NCI-H1417 (cell line): Measurements from ENCODE around the gene HOXC4.

Experiments used
- DNase-seq, 3 experiments: peaks; one replicate each; lab custom pipeline; 2025; lab: John Stamatoyannopoulos, UW

The HOXC4 gene

DNA sequence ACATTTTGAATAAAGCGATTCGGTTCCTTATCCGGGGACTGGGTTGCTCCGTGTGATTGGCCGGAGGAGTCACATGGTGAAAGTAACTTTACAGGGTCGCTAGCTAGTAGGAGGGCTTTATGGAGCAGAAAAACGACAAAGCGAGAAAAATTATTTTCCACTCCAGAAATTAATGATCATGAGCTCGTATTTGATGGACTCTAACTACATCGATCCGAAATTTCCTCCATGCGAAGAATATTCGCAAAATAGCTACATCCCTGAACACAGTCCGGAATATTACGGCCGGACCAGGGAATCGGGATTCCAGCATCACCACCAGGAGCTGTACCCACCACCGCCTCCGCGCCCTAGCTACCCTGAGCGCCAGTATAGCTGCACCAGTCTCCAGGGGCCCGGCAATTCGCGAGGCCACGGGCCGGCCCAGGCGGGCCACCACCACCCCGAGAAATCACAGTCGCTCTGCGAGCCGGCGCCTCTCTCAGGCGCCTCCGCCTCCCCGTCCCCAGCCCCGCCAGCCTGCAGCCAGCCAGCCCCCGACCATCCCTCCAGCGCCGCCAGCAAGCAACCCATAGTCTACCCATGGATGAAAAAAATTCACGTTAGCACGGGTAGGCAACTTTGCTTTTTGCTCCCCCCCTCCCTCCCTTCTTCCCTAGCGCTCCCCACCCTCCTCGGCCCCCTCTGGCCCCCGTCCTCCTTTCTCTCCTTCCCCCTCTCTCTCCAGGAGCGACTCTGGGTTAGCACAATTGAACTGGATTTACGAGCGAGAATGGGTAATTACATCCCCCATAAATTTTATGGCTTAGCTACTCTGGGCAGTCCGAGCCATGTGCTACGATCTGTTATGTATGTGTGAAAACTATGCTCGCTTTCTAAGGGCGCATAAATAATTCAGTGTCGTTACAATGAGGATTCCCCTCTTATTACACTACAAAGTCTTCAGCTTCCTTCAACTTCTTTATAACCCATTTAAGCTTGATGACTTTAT is at the start of gene HOXC4:
HOXC4 (plus strand) TSS at position 85 of the 991 bp plus-strand sequence; CDS start at position 173, 88 bp downstream.
- DNase-seq: peak in 1 of 3 experiments; percentile 75

DNA sequence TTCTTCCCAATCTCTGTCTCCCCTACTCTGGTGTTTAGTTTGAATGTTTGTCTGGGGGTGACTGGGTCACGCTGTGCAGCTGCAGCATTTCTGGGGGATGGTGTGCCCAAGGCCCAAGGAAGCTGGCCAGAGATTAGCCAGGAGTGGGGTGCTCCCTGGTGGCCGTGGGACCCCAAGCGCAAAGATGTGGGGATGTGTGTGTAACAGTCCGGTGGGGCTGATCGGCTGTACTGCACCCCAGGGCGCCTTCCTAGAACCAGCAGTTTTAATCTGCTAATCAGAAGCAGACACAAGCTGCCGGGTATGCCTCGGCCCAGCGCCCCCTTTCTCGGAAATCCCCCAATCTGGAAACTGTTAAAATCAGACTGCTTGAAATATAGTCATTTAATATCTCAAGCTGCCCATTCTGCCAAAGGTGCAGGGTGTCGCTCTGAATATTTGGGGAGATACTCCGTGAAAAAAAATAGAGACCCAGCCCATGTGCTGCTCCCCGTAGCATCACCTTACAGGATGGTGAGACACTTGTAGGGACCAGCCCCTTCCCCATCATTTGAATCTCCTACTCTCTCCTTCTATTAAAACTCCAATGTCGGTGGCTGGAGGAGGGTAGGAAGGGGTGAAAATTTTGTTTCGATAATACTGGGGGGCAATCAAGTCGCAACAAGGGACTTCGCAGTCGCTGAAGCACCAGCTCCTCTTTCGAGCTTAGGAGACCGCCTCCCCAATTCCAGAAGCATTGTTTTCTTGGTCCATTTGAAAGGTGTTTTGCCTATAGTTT is 49.4 kb upstream of the HOXC4 start:
- no peak for DNase-seq

DNA sequence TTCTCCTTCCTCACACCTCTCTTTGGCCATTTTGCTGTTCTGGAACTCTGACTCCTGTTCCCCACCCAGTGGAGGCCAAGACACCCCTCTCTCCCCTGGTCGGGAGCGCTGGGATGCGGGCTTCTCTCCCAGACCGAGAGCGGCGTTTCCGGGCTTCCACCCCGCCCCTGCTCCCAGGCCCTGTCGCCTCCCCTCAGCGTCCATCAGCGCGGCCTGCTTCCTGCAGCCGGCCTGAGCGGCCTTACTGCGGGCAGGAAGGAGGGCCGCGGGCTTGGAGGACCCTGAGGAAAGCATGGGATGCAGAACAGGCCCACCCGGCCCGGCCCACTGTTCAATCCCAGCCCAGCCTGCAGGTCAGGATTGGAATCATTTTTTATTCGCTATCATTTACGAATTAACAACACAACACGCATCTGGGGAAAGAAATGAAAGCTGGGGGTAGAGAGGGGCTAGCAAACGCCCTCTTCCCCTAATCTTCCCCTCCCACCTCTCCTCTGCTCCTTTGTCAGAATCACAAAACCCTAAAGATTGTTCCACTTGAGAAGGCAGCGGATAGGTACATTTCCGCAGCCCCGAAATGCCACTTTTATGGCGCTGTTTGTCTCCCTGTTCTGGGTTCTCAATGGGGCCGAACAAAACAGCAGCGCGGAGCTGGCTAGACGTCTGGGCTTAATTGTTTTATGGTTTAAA is 48.6 kb upstream of the HOXC4 start:
- DNase-seq: peak in 1 of 3 experiments; percentile 15

DNA sequence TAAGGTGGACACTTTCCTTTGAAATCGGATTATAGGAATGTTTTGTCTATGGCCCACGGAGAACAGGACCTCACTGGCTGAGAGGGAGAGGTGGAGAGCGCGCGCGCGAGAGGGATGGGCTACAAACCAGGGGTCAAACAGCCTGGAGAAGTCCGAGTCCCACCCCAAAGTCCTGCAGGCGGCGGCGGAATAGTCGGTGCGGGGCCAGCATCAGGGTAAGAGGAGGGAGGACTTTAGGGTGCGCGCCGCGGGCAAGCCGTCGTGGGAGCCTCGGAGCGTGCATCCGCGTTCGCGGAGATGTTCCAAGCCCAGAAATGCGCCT is 48.1 kb upstream of the HOXC4 start:
- no peak for DNase-seq

DNA sequence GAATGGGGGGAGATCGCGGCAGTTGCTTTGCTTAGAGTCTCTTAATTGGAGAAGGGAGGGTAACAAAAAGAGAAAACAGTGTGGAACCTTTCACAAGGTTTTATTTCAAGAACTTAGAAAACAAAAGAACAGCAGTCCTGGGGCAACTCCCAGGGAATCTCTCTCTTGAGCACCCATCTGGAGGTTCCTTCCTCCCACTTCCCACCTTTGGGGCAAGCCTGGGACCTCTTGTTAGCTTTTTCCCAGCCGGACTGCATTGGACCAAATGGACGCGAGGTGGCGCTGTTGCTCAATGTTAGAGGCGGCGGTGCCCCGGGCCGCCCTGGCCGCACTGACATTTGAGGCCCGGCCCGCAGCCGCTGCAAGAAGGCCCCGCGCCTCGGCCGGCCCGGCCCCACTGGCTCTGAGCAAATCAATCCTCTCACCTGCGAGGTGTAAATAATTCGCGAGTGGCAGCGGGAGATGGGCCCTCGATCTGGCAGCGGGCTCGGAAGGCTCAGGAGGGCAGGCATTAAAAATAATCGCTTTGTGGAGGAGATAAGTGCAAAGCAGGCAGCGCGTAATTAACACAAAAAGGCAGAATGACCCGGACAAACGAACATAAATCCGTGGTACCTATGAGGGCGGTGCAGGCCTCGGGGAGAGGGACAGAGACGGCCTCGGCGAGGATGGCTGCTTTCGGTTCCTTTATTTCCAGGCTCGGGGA is 47.6 kb upstream of the HOXC4 start:
- DNase-seq: peak; percentile 69 to 90 (median 85)

DNA sequence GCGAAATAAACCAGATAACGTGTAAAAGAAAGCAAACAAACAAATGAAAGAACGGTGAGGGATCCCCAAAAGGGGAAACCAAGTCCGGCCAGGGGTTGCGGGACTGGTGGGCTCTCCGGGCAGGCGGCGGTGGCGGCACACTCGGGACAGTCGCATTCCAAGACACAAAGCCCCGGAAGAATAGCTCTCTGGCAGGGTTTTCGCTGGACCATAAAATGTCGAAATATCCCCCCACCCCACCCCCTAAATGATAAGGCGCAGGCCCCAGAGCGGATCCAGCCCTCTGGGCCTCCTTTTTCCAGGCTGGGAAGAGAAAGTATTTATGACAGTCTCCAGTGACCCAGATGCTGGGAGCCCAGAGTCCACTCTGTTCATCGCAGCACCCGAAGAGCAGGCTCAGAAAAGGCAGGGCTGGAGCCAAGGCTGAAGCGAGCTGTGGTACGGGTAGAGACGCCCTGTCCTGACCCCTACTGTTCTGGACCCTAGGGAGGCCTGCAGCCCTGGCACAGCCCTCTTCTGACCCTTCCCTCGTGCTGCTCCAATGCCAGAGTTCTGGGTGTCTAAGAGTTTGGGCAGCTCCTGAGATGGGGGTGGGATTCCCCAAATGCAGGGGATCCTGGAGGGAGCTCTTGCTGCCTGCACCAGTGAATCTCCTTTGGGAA is 46.9 kb upstream of the HOXC4 start:
- no peak for DNase-seq

DNA sequence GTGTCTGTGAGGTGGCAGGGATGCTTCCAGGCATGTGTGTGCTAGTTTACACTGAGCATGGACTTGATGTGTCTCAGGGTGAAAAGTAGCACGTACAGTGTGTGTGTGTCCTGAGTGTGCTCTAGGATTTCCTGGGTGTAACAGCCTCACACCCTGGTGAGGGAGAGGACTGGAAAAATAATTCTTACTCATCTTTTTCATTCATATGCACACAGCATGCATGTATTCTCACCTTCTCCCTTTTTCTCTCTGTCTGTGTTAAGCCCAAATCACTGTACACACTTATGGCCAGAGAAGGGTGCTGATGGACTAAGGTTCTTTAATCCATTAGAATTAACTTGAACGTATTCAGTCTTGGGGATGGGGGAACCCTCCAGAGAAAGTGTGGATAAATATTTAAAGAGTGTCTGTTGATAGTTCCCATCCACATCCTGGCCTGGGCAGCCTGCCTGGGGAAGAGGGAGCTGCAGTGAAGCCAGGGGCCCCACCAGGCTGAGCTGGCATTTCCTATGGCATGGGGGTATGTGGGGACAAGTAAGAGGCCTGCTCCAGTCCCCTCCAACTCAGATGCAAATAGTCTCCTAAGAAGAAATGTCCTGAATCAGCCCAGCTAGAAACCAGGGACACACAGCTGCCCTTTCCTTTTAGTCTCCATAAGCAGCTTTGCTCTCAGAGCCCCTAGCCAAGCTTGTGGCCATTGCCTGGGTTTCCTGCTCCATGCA is 45.9 kb upstream of the HOXC4 start:
- no peak for DNase-seq

DNA sequence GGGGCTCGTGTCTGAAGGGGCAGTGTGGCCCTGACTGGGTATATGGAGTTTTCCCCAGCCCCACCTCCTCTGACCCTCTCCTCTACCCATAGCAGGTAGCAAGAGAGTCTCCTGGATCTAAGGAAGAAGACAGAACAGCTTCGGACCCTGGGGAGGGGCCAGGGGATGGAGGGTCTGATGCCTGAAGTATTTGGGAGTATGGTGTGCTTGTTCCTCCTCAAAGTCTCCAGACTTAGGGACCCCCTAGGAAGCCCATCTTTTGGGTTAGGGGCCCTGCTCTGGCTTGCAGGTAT is 45.4 kb upstream of the HOXC4 start:
- DNase-seq: no peak

DNA sequence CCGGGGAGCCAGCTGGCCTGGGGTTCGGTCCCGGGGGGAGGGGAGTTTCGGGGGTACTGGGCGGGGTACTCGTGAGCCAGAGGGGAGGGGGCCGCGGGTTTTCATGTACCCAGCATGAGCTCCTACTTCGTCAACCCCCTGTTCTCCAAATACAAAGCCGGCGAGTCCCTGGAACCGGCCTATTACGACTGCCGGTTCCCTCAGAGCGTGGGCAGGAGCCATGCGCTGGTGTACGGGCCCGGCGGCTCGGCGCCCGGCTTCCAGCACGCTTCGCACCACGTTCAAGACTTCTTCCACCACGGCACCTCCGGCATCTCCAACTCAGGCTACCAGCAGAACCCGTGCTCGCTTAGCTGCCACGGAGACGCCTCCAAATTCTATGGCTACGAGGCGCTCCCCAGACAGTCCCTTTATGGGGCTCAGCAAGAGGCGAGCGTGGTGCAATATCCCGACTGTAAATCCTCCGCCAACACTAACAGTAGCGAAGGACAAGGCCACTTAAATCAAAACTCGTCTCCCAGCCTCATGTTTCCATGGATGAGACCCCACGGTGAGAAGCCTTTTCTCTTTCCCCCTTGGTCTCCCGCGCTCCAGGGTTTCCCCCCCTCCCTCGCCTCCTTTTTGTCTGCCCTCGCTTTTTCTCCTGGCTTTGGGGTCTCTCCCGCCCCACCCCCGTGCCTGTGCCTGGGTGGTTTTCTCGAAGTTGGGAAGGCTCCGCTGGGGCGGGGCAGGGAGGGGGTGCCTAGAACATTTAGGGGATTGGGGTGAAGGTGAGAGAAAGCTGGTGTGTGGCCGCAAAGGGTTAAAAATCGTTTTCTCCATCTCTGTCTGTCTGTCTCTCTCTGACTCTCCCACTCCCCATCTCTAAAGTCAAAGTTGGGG is 44.2 kb upstream of the HOXC4 start:
- DNase-seq: no peak

DNA sequence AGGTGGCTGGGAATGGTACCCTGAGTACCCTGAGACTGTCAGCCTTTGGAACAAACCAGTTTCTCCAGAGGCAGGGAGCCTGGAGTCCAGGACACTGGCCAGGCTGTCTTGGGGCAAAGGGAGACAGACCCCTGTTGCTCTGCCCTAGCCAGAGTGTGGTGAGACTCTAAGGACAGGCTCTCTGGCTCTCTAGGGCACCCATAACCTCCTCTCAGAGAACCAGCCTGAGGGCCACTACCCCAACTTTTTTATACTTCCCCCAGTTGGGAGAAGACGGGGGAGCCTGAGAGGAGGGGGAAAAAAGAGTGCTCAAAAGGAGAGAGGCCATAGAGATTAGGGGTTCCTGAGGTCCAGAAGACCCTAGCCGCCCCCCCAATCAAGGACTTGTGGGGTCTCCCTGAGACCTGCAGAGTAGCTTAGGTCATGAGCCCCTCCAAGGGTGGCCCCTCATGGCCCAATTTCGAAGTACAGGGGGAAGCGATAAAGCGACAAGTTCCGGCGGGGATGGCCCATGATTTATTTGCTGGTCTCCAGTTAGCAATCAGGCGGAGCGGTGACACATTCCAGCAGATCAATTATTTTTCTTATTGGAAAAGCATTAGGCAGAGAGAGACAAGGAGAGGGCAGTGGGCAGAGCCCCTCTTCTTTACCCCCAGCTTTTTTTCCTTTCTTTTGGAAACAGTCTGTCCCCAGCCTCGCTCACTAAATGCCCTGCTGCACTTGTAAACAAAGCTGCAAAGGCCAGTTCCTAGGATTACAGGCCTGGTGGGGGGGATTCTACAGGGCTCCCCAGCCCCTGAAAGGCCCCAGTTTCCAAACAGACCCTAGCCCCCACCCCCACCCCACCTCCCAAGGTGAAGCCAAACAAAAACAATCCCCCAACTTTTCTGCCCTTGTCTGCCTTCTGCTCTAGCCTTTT is 43.3 kb upstream of the HOXC4 start:
- no peak for DNase-seq

DNA sequence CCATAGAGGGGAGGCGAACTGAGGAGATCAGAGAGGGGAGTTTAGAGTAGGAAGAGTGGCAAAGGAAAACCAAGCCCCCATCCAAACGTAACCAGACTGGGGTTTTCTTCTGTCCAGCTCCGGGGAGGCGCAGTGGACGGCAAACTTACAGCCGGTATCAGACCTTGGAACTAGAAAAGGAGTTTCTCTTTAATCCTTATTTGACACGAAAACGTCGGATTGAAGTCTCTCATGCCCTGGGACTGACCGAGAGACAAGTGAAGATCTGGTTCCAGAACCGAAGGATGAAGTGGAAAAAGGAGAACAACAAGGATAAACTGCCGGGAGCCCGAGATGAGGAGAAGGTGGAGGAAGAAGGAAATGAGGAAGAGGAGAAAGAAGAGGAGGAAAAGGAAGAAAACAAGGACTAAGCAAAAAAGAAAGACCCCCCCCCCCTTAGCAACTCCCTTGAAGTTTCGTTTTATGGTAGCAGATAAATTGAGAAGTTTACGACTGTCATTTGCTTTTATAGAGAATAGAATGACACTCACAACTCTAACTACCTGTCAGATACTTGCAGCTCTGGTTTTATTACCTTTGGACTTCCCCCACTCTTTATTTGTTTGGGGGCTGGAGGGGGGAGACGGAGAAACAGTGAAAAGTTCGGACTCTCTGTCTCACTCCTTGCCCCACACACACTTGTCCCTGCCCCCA is 42.5 kb upstream of the HOXC4 start:
- no peak for DNase-seq

DNA sequence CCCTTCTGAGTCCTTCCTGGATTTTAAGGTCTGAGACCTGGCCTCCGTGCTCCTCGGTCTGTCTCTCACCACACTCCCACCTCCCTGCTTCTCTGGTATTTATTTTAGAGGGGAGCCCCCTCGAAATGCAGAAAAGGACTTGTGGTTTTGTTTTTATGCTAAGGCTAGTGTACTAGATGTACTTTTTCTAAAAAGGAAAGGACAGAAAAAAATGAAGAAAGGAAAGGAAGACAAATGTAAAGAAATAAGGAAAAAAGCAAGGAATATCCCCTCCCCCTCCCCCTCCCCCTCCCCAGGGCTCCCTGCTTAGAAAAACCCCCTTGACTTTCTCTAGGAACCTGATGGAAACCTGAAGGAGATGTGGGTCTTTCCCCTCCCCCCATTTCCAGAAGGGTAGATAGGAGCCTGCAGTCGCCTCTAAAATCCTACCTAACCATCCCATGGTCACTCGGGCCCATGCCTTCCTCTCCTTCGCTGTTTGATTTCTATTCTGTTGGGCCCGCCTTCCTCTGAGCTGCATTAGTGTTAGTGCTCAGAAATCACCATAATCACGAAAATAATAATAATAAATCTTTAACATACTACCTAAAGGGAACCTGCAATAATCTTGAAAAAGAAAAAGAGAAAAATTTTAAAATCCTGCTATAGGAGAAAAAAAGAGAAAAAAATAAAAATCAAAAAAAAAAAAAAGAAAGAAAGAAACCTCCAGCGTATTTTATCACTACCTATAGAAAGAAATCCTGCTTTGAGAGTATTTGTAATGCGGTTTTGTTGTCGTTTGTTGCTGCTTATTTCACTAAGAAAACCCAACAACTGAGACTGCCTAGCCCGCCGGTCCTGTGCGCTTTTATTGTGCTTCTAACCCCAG is 41.7 kb upstream of the HOXC4 start:
- DNase-seq: no peak

DNA sequence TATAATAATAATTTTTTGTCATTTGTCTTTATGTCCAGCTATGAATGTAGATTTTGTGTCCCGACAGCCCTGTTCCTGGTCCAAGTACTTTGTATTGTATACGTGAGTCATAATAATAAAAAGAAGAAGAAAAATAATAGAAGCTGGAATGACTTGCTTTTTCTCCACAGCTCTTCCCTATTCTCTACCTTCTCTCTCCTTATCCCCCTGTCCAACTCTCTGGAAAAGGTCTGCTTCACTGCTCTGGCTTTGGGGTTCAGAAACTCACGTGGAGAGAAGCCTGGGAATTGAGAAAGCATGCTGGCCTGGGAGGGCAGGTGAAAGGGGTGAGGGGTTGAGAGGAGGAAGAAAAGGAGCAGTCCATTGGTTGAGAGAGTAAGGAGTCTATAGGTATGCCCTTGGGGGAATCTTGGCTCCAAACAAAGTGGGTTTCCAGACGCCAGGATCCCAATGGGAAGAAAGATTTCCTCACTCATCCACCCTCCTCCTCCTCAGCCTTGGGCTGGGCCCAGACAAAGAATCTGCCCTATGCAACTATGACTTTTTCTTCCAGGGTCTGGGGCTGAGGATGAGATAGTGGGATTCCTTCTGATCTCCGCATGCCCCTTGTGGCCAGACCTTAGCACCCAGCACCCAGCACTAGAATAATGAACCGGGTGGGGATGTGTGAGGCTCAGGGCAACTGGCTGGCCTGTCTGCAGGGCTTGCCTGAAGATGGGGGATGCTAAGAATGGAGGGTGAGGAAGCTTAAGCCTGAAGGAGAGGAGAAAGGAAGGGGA is 40.8 kb upstream of the HOXC4 start:
- no peak for DNase-seq

DNA sequence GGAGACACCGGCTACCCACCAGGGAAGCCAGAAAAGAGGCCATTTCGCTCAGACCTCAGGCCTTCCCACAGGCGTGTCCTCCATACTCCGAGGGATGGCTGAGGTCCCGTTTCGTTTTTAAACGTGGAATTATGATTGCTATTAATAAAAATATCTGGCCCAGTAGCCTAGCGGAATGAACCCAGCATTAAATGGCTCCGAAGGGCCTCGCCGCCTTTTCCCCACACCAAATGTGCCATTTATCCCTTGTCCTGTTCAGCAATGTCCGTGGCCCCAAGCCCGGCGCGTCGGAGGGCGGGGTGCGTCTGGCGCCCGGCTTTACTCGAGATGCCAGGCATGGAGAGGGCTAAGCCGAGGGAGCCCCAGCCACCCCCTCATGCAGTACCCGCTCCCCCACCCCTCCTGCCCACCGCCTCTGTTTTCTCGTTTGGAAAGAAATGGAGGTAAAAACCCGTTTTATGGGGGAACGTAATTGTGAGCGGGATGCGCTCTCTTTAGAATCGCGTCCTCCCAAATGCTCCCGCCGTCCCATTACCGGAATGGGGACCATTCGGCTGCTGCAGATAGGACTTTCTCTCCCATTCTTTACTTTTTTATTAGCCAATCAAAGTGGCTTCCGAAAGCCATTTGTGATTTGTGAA is 39.1 kb upstream of the HOXC4 start:
- no peak for DNase-seq

DNA sequence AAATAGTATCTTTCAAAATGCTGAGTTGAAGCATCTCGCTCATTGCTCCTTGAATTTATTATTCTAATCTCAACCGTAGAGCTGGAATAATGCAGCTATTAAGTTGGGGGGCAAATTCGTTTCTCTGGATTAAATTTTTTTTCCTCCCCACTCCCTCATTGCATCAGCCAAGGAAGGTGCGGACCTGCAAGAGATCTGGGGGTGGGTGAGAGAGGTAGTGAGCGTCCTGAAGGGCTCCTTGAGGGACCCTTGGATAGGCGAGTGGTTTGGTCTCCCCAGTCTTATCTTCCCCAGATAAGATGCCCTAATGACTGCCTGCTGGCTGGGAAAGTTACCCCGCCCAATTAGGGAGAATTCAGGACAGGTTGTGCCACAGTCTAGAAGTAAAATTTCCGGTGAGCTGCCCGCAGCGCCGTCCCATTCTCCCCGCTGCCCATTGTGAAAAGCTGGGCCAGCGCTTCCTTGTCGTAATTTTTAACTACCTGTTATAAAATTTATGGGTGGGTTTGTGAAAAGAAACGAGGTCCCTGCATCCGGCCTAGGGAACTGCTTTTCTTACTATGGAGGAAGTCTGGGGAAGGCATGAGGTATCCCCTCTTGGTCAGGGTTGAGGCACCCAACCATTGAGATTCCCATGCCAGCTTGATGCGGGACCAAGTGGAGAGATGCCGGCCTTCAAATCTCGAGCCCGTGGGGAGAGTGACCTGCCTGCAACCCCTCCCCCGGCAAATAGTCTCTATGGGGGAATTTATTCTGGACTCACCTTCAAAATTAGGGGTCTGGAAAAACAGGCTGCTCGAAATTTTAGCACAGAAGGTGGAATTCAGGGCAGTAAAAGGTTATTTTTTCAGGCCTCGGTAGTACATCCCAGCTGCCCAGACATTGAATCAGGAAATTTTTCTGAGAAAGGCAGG is 38.4 kb upstream of the HOXC4 start:
- DNase-seq: no peak
